ENCODE results near the gene H2AZ2.
"Not testable (repeated sequence)": the region's sequence is repeated elsewhere in the genome, so short reads cannot be mapped to it uniquely, and the experiment has no call there.

The H2AZ2 gene

GRCh38 chr7:44881066-44881600 lies 33.2 kb upstream of the H2AZ2 start:
- Mint-ChIP-seq H3K27ac (peak overlapping the region; percentile 5), H3K9me3 (no peaks in the 10 kb centered on the region), H3K4me1 (peaks cover 46% of the 10 kb centered on the region), H3K27me3 (no peaks in the 10 kb centered on the region), H3K4me3 (peak overlapping the region; percentile 84), H3K36me3 (peaks cover 25% of the 10 kb centered on the region)

- H3K27me3 Mint-ChIP-seq, result no peaks in the 10 kb centered on the region
- peaks cover 25% of the 10 kb centered on the region for H3K36me3 Mint-ChIP-seq
- no peaks in the 10 kb centered on the region for H3K9me3 Mint-ChIP-seq
- H3K4me3 Mint-ChIP-seq, result peak overlapping the region; percentile 84
- peaks cover 40% of the 10 kb centered on the region for H3K4me1 Mint-ChIP-seq
- H3K27ac Mint-ChIP-seq, result peak overlapping the region; percentile 5
Observed at GRCh38 chr7:44880317-44881018, 32.6 kb upstream of the H2AZ2 start.

- H3K4me1 Mint-ChIP-seq, result peaks cover 23% of the 10 kb centered on the region
Observed at GRCh38 chr7:44876393-44876792, 28.5 kb upstream of the H2AZ2 start.

GRCh38 chr7:44875241-44875640 lies 27.4 kb upstream of the H2AZ2 start:
- H3K9me3 Mint-ChIP-seq, result no peaks in the 10 kb centered on the region
- no peak overlapping the region for H3K27ac Mint-ChIP-seq
- no peak overlapping the region for H3K4me3 Mint-ChIP-seq
- H3K4me1 Mint-ChIP-seq, result peaks cover 11% of the 10 kb centered on the region
- H3K27me3 Mint-ChIP-seq, result no peaks in the 10 kb centered on the region
- peaks cover 9% of the 10 kb centered on the region for H3K36me3 Mint-ChIP-seq

More at GRCh38 chr7:44876393-44876792, 28.5 kb upstream of the H2AZ2 start:
- no peak overlapping the region for H3K4me3 Mint-ChIP-seq
- H3K27ac Mint-ChIP-seq, result no peak overlapping the region
- peaks cover 18% of the 10 kb centered on the region for H3K36me3 Mint-ChIP-seq
- no peaks in the 10 kb centered on the region for H3K9me3 Mint-ChIP-seq
- H3K27me3 Mint-ChIP-seq, result no peaks in the 10 kb centered on the region

- Mint-ChIP-seq H3K4me3 (no peak overlapping the region), H3K27ac (no peak overlapping the region), H3K27me3 (no peaks in the 10 kb centered on the region), H3K36me3 (no peaks in the 10 kb centered on the region), H3K9me3 (no peaks in the 10 kb centered on the region), H3K4me1 (no peaks in the 10 kb centered on the region)
Observed at GRCh38 chr7:44872787-44873186, 24.9 kb upstream of the H2AZ2 start.

- not testable (repeated sequence) for H3K4me3 Mint-ChIP-seq, H3K27me3 Mint-ChIP-seq
Observed at GRCh38 chr7:44871918-44872317, 24.0 kb upstream of the H2AZ2 start.

GRCh38 chr7:44870780-44871179 lies 22.9 kb upstream of the H2AZ2 start:
- H3K27me3 Mint-ChIP-seq, H3K36me3 Mint-ChIP-seq, H3K4me3 Mint-ChIP-seq, H3K9me3 Mint-ChIP-seq, H3K27ac Mint-ChIP-seq, H3K4me1 Mint-ChIP-seq: not testable (repeated sequence)

More at GRCh38 chr7:44871918-44872317, 24.0 kb upstream of the H2AZ2 start:
- not testable (repeated sequence) for H3K4me1 Mint-ChIP-seq, H3K27ac Mint-ChIP-seq, H3K9me3 Mint-ChIP-seq, H3K36me3 Mint-ChIP-seq

- not testable (repeated sequence) for H3K9me3 Mint-ChIP-seq, H3K4me3 Mint-ChIP-seq, H3K36me3 Mint-ChIP-seq, H3K27me3 Mint-ChIP-seq, H3K27ac Mint-ChIP-seq, H3K4me1 Mint-ChIP-seq
Observed at GRCh38 chr7:44870336-44870735, 22.4 kb upstream of the H2AZ2 start.

- Mint-ChIP-seq H3K27me3 (no peaks in the 10 kb centered on the region), H3K27ac (no peak overlapping the region), H3K4me1 (peaks cover 6% of the 10 kb centered on the region), H3K36me3 (no peaks in the 10 kb centered on the region), H3K4me3 (no peak overlapping the region), H3K9me3 (no peaks in the 10 kb centered on the region)
Observed at GRCh38 chr7:44867073-44867995, 19.4 kb upstream of the H2AZ2 start.

GRCh38 chr7:44861949-44862348 lies 14.1 kb upstream of the H2AZ2 start:
- H3K36me3 Mint-ChIP-seq, H3K4me1 Mint-ChIP-seq: not testable (repeated sequence)

GRCh38 chr7:44858161-44858560 lies 10.3 kb upstream of the H2AZ2 start:
- Mint-ChIP-seq H3K27ac (no peak overlapping the region), H3K4me3 (no peak overlapping the region), H3K9me3 (no peaks in the 10 kb centered on the region), H3K36me3 (no peaks in the 10 kb centered on the region), H3K27me3 (no peaks in the 10 kb centered on the region), H3K4me1 (peaks cover 14% of the 10 kb centered on the region)

More at GRCh38 chr7:44861949-44862348, 14.1 kb upstream of the H2AZ2 start:
- not testable (repeated sequence) for H3K27me3 Mint-ChIP-seq, H3K4me3 Mint-ChIP-seq, H3K9me3 Mint-ChIP-seq
- peak overlapping the region; percentile 62 for H3K27ac Mint-ChIP-seq

- H3K36me3 Mint-ChIP-seq, result no peaks in the 10 kb centered on the region
- H3K27ac Mint-ChIP-seq, result no peak overlapping the region
- H3K4me1 Mint-ChIP-seq, result peaks cover 14% of the 10 kb centered on the region
- no peaks in the 10 kb centered on the region for H3K27me3 Mint-ChIP-seq
- no peak overlapping the region for H3K4me3 Mint-ChIP-seq
- H3K9me3 Mint-ChIP-seq, result no peaks in the 10 kb centered on the region
Observed at GRCh38 chr7:44854644-44855364, 6.9 kb upstream of the H2AZ2 start.

- H3K27ac Mint-ChIP-seq, result peak overlapping the region; percentile 41
Observed at GRCh38 chr7:44853391-44853790, 5.5 kb upstream of the H2AZ2 start.

GRCh38 chr7:44852590-44852989 lies 4.7 kb upstream of the H2AZ2 start:
- Mint-ChIP-seq H3K4me3 (no peak overlapping the region), H3K9me3 (no peaks in the 10 kb centered on the region), H3K36me3 (no peaks in the 10 kb centered on the region), H3K4me1 (peaks cover 10% of the 10 kb centered on the region), H3K27ac (no peak overlapping the region), H3K27me3 (no peaks in the 10 kb centered on the region)

More at GRCh38 chr7:44853391-44853790, 5.5 kb upstream of the H2AZ2 start:
- Mint-ChIP-seq H3K27me3 (no peaks in the 10 kb centered on the region), H3K36me3 (no peaks in the 10 kb centered on the region), H3K4me1 (peaks cover 14% of the 10 kb centered on the region), H3K9me3 (no peaks in the 10 kb centered on the region), H3K4me3 (no peak overlapping the region)

GRCh38 chr7:44849885-44850544 lies 2.1 kb upstream of the H2AZ2 start:
- H3K27me3 Mint-ChIP-seq, result no peaks in the 10 kb centered on the region
- H3K27ac Mint-ChIP-seq, result peak overlapping the region; percentile 30
- peaks cover 21% of the 10 kb centered on the region for H3K4me1 Mint-ChIP-seq
- no peaks in the 10 kb centered on the region for H3K9me3 Mint-ChIP-seq
- H3K4me3 Mint-ChIP-seq, result peak overlapping the region; percentile 62
- H3K36me3 Mint-ChIP-seq, result no peaks in the 10 kb centered on the region

Data from activated naive CD4-positive, alpha-beta T cell treated with anti-CD3 and anti-CD28 coated beads, Interleukin-2, amount 50 U/mL, for 24 hours (primary cell).